HFFc6 (cell line): ENCODE measurements around the gene PEAK3. TPM values are rescaled to one million over a fixed set of nuclear protein-coding genes. Genes with fewer than 3 reads are reported as not detected.

Experiments
- DNase-seq: peaks from one replicate; pipeline ENCODE4 v3.0.0-alpha.2; 2018
- H3K27ac Mint-ChIP-seq: 2 replicates; pipeline ENCODE4 v1.8.0; 2020; ENCODE audit warnings: mild to moderate bottlenecking, mixed read lengths
- H3K27me3 Mint-ChIP-seq: 2 replicates; pipeline ENCODE4 v1.8.0; 2021; ENCODE audit warnings: mild to moderate bottlenecking, moderate library complexity, mixed read lengths; ENCODE audit not compliant: insufficient read depth
- H3K36me3 Mint-ChIP-seq: 2 replicates; pipeline ENCODE4 v1.8.0; 2021; ENCODE audit warnings: low read depth, mixed read lengths
- H3K4me1 Mint-ChIP-seq: 2 replicates; pipeline ENCODE4 v1.8.0; 2020; ENCODE audit warnings: low read depth, mixed read lengths
- H3K4me3 Mint-ChIP-seq: 2 replicates; pipeline ENCODE4 v1.8.0; 2020; ENCODE audit warnings: mild to moderate bottlenecking, moderate library complexity, mixed read lengths
- H3K9me3 Mint-ChIP-seq: 2 replicates; pipeline ENCODE4 v1.8.0; 2020; ENCODE audit warnings: mild to moderate bottlenecking, mixed read lengths
- CTCF ChIP-seq: fragments of 200-600 bp; sonication (generic); IDR thresholded peaks from 2 replicates; pipeline ENCODE4 v1.5.0; 2021; ENCODE audit warnings: antibody characterized with exemption, mild to moderate bottlenecking
- total RNA-seq, 6 experiments: library from RNA; stranded (reverse); fragmentation: NEBNext Ultra II Directional; extraction: Animal tissue kit (Norgen Biotek cat#: 25700); gene quantifications; 2 replicates in 1 of 6; 3 replicates in 5 of 6; pipeline ENCODE4 v1.2.3, GENCODE V29; 2021

PEAK3 gene
- total RNA-seq, 6 experiments from 2014 or later = 0.07 to 0.53 (median 0.36) TPM

- H3K27me3 Mint-ChIP-seq = no peaks in the 10 kb centered on the region; the same call in 1 of the 2 replicates
These were observed 37.6 kb upstream of the PEAK3 start for GRCh38 chr19:2319551-2319950.

GRCh38 chr19:2318923-2319322 is 36.9 kb upstream of the PEAK3 start:
- peaks cover 7% of the 10 kb centered on the region; the same call in 1 of the 2 replicates for H3K4me1 Mint-ChIP-seq
- no peak overlapping the region for H3K27ac Mint-ChIP-seq
- no peaks in the 10 kb centered on the region for H3K27me3 Mint-ChIP-seq
- no peak for DNase-seq
- H3K4me3 Mint-ChIP-seq = no peak overlapping the region
- peaks cover 13% of the 10 kb centered on the region for H3K36me3 Mint-ChIP-seq
- H3K9me3 Mint-ChIP-seq = peaks cover 14% of the 10 kb centered on the region
- TF ChIP-seq CTCF = no peak

More at GRCh38 chr19:2319551-2319950, 37.6 kb upstream of the PEAK3 start:
- Mint-ChIP-seq H3K9me3 (peaks cover 13% of the 10 kb centered on the region), H3K36me3 (peaks cover 12% of the 10 kb centered on the region), H3K4me3 (no peak overlapping the region), H3K27ac (no peak overlapping the region), H3K4me1 (peaks cover 7% of the 10 kb centered on the region; the same call in 1 of the 2 replicates)
- no peak for DNase-seq
- TF ChIP-seq CTCF = no peak

DNA sequence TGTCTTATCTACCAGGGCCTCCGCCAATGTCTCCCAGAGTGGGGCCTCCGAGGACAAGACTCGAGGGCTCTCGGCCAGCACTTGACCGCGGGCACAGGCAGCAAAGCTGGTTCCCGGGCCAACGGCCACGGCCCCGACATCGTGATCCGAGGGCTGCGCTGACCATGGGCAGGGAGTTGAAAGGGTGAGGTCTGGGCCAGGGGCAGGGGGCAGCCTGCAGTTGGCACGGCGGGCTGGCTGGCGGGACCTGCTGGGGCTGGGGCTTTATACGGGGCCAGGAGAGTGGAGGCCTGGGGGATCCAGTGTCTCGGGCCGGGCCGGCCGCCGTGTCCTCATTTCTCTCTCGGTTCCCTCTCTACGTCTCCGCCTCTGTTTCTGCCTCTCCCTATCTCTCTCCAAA is 35.8 kb upstream of the PEAK3 start:
- H3K27ac Mint-ChIP-seq = no peak overlapping the region
- peaks cover 7% of the 10 kb centered on the region; the same call in 1 of the 2 replicates for H3K4me1 Mint-ChIP-seq
- DNase-seq = no peak
- no peak for TF ChIP-seq CTCF
- H3K9me3 Mint-ChIP-seq = peaks cover 14% of the 10 kb centered on the region
- peaks cover 13% of the 10 kb centered on the region for H3K36me3 Mint-ChIP-seq
- H3K27me3 Mint-ChIP-seq = no peaks in the 10 kb centered on the region
- H3K4me3 Mint-ChIP-seq = no peak overlapping the region

DNA sequence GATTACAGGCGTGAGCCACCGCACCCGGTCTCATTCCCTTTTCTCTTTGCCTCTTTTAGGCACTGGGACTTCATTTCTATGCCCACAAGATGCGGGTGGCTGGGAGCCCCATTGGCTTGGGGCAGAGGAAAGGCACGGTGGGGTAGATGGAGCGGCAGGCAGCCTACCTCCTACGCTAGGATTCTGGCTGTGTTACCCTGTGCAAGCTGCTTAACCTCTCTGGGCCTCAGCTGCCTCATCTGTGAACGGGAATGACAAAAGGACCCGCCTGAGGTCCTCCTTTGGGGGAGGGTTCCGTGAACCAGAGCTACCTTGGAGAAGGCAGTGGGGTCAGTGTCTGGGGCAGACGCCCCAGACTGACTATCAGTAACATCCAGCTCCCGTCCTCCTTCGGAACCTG is 35.3 kb upstream of the PEAK3 start:
- Mint-ChIP-seq H3K36me3 (peaks cover 13% of the 10 kb centered on the region), H3K4me1 (peaks cover 7% of the 10 kb centered on the region; the same call in 1 of the 2 replicates), H3K9me3 (peaks cover 14% of the 10 kb centered on the region), H3K4me3 (no peak overlapping the region), H3K27ac (no peak overlapping the region), H3K27me3 (no peaks in the 10 kb centered on the region)
- TF ChIP-seq CTCF = no peak
- DNase-seq = no peak

GRCh38 chr19:2315818-2316353 is 33.9 kb upstream of the PEAK3 start:
- TF ChIP-seq CTCF = peak; percentile 82
- no peak overlapping the region; the same call in 1 of the 2 replicates for H3K27ac Mint-ChIP-seq
- H3K27me3 Mint-ChIP-seq = no peaks in the 10 kb centered on the region
- peak; percentile 39 for DNase-seq
- H3K4me1 Mint-ChIP-seq = peaks cover 7% of the 10 kb centered on the region; the same call in 1 of the 2 replicates
- peak overlapping the region; percentile 52; the same call in 1 of the 2 replicates for H3K4me3 Mint-ChIP-seq
- peaks cover 14% of the 10 kb centered on the region for H3K9me3 Mint-ChIP-seq
- H3K36me3 Mint-ChIP-seq = peaks cover 13% of the 10 kb centered on the region
